Activated naive CD8-positive, alpha-beta T cell treated with anti-CD3 and anti-CD28 coated beads, Interleukin-2, amount 10 ng/mL, durations not matched to agents 7 days and 5 days (primary cell): Measurements from ENCODE around the gene CYBRD1. TPM values are rescaled to one million over a fixed set of nuclear protein-coding genes. Genes with fewer than 3 reads are reported as not detected.

ENCODE experiments used
- ATAC-seq: fragments of 150-1000 bp; cut with Tn5 transposase; one replicate; pipeline ENCODE4 v1.10.0; 2021; ENCODE audit warnings: low read depth, moderate library complexity
- POLR2A ChIA-PET: fragments of 350-600 bp; sonication (Branson Sonifier 250); formaldehyde crosslinking; loops from one replicate; lab custom pipeline; 2021; ENCODE audit warnings: antibody characterized with exemption; lab: Charles Lee
- DNase-seq: peaks from one replicate; pipeline ENCODE4 v3.0.0; 2021
- H3K27ac Mint-ChIP-seq: one replicate; pipeline ENCODE4 v1.8.0; 2022; ENCODE audit warnings: mild to moderate bottlenecking, mixed read lengths
- H3K27me3 Mint-ChIP-seq: one replicate; pipeline ENCODE4 v1.8.0; 2022; ENCODE audit warnings: mild to moderate bottlenecking, moderate library complexity, mixed read lengths
- H3K36me3 Mint-ChIP-seq: one replicate; pipeline ENCODE4 v1.8.0; 2021; ENCODE audit warnings: mild to moderate bottlenecking, mixed read lengths
- H3K4me1 Mint-ChIP-seq: one replicate; pipeline ENCODE4 v1.8.0; 2021; ENCODE audit warnings: mixed read lengths
- H3K4me3 Mint-ChIP-seq: one replicate; pipeline ENCODE4 v1.8.0; 2022; ENCODE audit warnings: mild to moderate bottlenecking, moderate library complexity, mixed read lengths
- H3K9me3 Mint-ChIP-seq: one replicate; pipeline ENCODE4 v1.8.0; 2021; ENCODE audit warnings: mixed read lengths
- total RNA-seq, 2 experiments: library from RNA; stranded (reverse); gene quantifications; one replicate each; pipeline ENCODE4 v1.2.3, GENCODE V29; 2021

CYBRD1 gene
- total RNA-seq, 2 experiments from 2014 or later = 0.89 to 1.1 TPM

DNA sequence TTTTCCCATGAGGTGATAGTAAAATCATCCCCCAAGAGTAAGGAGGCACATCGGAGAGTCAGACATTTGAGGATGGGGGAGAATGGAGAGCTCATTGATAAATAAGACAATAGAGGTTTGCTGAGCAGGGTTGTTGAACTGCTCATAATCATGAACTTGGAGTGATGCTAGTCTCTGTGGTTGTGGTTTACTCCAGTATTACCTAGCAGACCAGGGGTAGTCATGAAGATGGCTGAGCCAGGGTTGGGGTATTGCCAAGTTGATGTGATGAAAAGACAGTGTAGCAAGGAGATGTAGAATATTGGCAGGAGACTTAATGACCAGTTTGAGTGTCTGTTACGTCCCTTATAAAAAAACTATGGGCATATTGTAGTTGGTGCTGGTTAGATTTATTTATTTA is 25.4 kb downstream of the CYBRD1 start:
- H3K9me3 Mint-ChIP-seq = no peaks in the 10 kb centered on the region
- POLR2A ChIA-PET = no interaction called here
- DNase-seq (no peak), ATAC-seq (no peak)
- no peak overlapping the region for H3K27ac Mint-ChIP-seq
- no peak overlapping the region for H3K4me3 Mint-ChIP-seq
- H3K36me3 Mint-ChIP-seq = no peaks in the 10 kb centered on the region
- H3K27me3 Mint-ChIP-seq = peaks cover 24% of the 10 kb centered on the region
- peaks cover 6% of the 10 kb centered on the region for H3K4me1 Mint-ChIP-seq

DNA sequence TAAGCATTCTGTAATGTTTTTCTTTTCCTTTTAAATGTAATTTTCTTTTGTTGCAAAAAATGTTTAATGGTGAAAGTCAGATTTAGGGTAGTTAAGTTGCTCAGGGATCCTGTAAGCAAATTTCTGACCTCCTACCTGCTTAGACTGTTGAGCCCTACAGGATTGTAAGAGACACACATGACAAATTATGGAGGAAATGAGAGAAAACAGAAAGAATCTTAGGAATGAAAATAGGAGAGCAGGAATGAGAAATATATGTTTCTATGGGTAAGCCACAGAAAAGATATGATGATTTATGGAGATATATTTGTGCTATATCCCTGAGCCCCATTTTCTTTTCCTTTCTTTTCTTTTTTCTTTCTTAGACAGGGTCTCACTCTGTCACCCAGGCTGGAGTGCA is 28.3 kb downstream of the CYBRD1 start:
- H3K4me3 Mint-ChIP-seq = no peak overlapping the region
- peaks cover 6% of the 10 kb centered on the region for H3K4me1 Mint-ChIP-seq
- H3K27ac Mint-ChIP-seq = no peak overlapping the region
- DNase-seq = no peak
- H3K9me3 Mint-ChIP-seq = no peaks in the 10 kb centered on the region
- peaks cover 16% of the 10 kb centered on the region for H3K27me3 Mint-ChIP-seq
- ATAC-seq = no peak
- POLR2A ChIA-PET = no interaction called here
- H3K36me3 Mint-ChIP-seq = no peaks in the 10 kb centered on the region

DNA sequence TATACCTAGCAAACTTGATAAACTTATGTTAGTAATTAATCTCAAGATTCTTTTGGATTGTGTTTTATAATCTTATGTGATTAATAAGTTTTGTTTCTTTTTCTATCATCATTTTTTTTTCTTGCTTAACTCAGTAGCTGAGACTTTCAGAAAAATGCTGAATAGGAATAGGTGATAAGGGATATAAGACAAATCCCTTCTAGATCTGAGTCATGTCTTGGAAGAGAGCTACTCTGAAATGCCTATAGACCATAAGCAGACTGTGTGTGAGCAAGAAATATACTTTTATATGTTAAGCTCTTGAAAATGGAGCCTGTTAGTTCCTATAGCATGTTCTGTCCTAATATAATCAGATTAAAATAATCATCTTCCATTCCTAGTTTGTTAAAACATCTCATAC is 29.6 kb downstream of the CYBRD1 start:
- POLR2A ChIA-PET = no interaction called here
- no peaks in the 10 kb centered on the region for H3K9me3 Mint-ChIP-seq

DNA sequence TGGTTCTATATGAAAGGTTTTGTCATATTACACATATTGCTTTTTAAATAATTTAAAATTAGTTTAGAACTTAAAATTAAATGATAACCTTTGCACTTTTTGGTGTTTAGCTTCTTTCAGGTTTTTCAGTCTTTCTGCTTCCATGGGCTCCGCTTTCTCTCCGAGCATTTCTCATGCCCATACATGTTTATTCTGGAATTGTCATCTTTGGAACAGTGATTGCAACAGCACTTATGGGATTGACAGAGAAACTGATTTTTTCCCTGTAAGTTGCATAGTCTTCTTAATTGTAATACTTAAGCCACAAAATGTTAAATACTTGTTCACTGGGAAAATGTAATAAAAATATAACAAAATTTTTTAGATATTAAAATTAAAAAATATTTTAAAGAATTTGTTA is 31.0 kb downstream of the CYBRD1 start:
- DNase-seq (no peak), ATAC-seq (no peak)
- no peaks in the 10 kb centered on the region for H3K9me3 Mint-ChIP-seq
- no peak overlapping the region for H3K4me3 Mint-ChIP-seq
- H3K36me3 Mint-ChIP-seq = no peaks in the 10 kb centered on the region
- peaks cover 1% of the 10 kb centered on the region for H3K4me1 Mint-ChIP-seq
- POLR2A ChIA-PET = no interaction called here
- no peak overlapping the region for H3K27ac Mint-ChIP-seq
- H3K27me3 Mint-ChIP-seq = peaks cover 17% of the 10 kb centered on the region

More for the DNA sequence above, 29.6 kb downstream of the CYBRD1 start:
- Mint-ChIP-seq H3K4me3 (no peak overlapping the region), H3K4me1 (peaks cover 6% of the 10 kb centered on the region), H3K27ac (no peak overlapping the region), H3K36me3 (no peaks in the 10 kb centered on the region), H3K27me3 (peaks cover 17% of the 10 kb centered on the region)
- no peak for ATAC-seq
- no peak for DNase-seq

DNA sequence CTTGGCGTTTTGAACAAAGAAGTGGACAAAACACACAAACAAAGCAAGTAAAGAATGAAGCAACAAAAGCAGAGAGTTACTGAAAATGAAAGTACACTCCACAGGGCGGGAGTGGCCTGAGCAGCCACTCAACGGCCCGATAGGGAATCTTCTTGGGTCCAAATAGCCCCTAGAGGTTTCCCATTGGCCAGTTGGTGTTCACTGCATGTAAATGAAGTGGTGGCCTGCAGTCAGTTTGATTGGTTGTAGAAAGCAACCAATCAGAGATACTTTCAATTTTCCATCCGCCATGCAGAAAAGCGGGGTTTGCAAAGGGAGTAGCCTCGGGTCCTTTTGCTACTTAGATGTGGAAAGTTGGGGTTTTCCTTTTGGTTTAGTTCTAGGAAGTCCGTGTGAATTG is 31.6 kb downstream of the CYBRD1 start:
- DNase-seq = no peak
- Mint-ChIP-seq H3K4me1 (peaks cover 1% of the 10 kb centered on the region), H3K4me3 (no peak overlapping the region), H3K27me3 (peaks cover 17% of the 10 kb centered on the region), H3K27ac (no peak overlapping the region), H3K36me3 (no peaks in the 10 kb centered on the region), H3K9me3 (no peaks in the 10 kb centered on the region)
- no peak for ATAC-seq
- POLR2A ChIA-PET = no interaction called here

DNA sequence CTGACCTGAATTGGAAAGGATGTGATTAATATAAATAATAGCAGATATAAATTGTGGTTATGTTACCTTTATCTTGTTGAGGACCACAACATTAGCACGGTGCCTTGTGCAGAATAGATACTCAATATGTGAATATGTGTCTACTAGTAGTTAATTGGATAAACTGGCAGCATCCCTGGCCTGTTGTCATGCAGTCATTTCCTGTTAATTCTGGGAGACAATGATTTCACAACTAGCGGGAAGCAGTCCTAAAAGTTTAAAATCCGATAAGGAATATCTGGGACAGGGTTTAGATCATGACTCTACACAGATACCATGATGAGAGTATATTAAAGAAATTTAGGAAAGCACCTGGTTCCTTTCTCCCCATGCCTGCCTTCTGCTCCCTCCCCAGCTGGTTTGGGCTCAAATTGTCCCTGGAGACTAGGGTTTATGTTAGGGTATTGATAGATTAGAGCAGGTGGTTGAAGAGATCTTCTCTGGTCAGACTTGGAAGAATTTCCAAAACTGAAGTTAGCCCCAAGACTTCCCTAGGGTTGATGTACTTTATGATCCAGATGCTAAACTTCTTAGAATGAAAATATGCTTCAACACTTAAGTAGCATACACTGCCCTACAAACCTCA is 32.8 kb downstream of the CYBRD1 start:
- H3K36me3 Mint-ChIP-seq = no peaks in the 10 kb centered on the region
- DNase-seq (no peak), ATAC-seq (no peak)
- H3K4me1 Mint-ChIP-seq = peaks cover 1% of the 10 kb centered on the region
- POLR2A ChIA-PET = no interaction called here
- H3K27me3 Mint-ChIP-seq = peaks cover 15% of the 10 kb centered on the region
- H3K9me3 Mint-ChIP-seq = no peaks in the 10 kb centered on the region
- H3K4me3 Mint-ChIP-seq = no peak overlapping the region
- H3K27ac Mint-ChIP-seq = no peak overlapping the region

DNA sequence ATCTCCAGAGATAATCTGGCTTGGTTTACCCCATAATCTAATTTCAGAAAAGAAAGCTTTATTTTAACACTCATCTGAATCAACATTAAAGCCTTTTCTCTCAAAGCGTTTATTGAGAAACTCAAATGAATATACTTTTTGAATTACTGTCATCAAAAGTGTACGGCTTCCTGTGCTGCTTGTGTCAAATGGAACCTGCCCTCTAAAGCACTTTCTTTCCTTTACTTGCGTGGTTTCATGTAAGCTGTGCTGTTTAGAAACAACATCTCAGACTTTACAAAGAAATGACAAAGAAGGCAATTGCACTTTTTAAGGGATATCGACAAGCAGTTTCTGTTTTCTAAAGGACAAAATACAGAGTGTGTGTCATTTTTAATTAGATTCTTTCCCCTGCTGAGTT is 35.1 kb downstream of the CYBRD1 start:
- POLR2A ChIA-PET = no interaction called here

DNA sequence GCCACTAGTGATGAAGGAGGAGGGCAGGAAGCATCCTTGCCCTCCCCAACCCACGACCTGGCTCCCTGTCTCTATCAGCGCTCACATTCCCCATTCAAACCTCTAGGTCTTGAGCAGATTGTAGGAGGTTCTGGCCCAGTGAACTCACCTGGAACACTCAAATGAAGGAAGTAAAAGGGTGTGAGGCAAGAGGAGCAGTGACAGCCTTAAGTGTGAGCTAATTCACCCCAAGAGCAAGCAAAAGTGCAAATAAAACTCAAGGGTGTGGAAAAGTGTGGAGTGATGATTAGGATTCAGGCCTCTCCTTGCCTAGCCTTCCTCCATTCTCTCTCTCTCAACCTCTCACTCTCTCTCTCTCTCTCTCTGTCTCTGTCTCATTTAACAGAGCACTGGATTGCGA is 41.0 kb downstream of the CYBRD1 start:
- Mint-ChIP-seq H3K9me3 (no peaks in the 10 kb centered on the region), H3K27ac (no peak overlapping the region), H3K4me1 (no peaks in the 10 kb centered on the region), H3K4me3 (no peak overlapping the region), H3K27me3 (peaks cover 11% of the 10 kb centered on the region), H3K36me3 (no peaks in the 10 kb centered on the region)
- POLR2A ChIA-PET = no interaction called here
- no peak for DNase-seq
- no peak for ATAC-seq

More for the DNA sequence above, 35.1 kb downstream of the CYBRD1 start:
- Mint-ChIP-seq H3K4me3 (no peak overlapping the region), H3K9me3 (no peaks in the 10 kb centered on the region), H3K4me1 (peaks cover 1% of the 10 kb centered on the region), H3K27me3 (peaks cover 10% of the 10 kb centered on the region), H3K36me3 (no peaks in the 10 kb centered on the region), H3K27ac (no peak overlapping the region)
- ATAC-seq (no peak), DNase-seq (no peak)

DNA sequence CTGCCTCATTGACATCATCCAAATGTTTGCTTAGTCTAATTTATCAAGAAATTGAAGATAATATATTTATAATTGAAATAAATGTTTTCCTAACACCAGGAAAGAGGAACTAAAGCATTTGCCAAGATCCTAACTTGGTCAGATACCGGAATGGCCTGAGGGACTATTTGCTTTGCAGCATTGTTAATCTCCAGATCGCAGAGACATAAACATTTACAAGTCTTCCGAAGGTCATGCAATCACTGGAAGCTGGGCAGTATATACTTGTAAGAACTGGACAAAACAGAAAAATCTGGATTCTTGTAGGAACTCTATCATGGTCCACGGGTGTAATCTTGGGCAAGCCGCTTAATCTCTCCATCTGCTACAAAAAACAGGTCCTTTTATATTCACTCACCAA is 42.2 kb downstream of the CYBRD1 start:
- H3K4me3 Mint-ChIP-seq = no peak overlapping the region
- H3K27ac Mint-ChIP-seq = no peak overlapping the region
- no peak for ATAC-seq
- peaks cover 11% of the 10 kb centered on the region for H3K27me3 Mint-ChIP-seq
- no peaks in the 10 kb centered on the region for H3K36me3 Mint-ChIP-seq
- POLR2A ChIA-PET = no interaction called here
- H3K4me1 Mint-ChIP-seq = no peaks in the 10 kb centered on the region
- DNase-seq = no peak
- H3K9me3 Mint-ChIP-seq = no peaks in the 10 kb centered on the region

DNA sequence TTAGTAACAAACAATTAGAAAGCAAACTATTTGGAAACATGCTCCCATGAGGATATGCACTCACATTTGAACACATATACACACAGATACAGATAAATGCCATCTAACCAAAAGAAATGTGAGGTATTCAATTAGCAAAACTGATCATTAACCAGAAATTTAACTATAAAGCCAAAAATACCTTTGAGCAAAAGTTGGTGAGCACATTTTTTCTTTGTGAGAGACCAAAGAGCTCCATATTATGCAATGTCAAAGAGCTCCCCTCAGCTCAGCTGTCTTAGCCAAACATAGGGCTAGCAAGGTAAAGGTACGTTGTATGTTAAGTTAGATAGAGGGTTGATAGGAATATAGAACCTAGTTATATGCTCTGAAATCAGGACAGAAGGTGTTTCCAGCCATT is 43.8 kb downstream of the CYBRD1 start:
- Mint-ChIP-seq H3K4me3 (no peak overlapping the region), H3K36me3 (no peaks in the 10 kb centered on the region), H3K27ac (no peak overlapping the region), H3K9me3 (no peaks in the 10 kb centered on the region), H3K4me1 (no peaks in the 10 kb centered on the region), H3K27me3 (peaks cover 11% of the 10 kb centered on the region)
- POLR2A ChIA-PET = no interaction called here
- no peak for ATAC-seq
- no peak for DNase-seq

DNA sequence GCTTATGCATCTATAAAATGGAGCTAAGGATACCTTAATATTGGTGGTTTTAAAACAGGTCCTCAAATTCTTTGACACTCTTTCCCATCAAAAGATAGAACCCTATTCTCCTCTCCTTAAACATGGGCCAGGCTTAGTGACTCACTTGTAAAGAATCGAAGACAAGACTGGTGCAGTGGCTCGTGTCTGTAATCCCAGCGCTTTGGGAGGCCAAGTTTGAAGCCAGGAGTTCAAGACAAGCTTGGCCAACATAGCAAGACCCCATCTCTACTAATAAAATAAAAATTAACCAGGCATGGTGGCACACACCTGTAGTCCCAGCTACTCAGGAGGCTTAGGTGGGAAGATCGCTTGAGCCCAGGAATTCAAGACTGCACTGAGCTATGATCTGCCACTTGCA is 44.5 kb downstream of the CYBRD1 start:
- H3K4me3 Mint-ChIP-seq = no peak overlapping the region
- DNase-seq = no peak
- POLR2A ChIA-PET = no interaction called here
- H3K27ac Mint-ChIP-seq = no peak overlapping the region
- no peaks in the 10 kb centered on the region for H3K9me3 Mint-ChIP-seq
- no peaks in the 10 kb centered on the region for H3K4me1 Mint-ChIP-seq
- no peak for ATAC-seq
- H3K36me3 Mint-ChIP-seq = no peaks in the 10 kb centered on the region
- H3K27me3 Mint-ChIP-seq = peaks cover 11% of the 10 kb centered on the region

DNA sequence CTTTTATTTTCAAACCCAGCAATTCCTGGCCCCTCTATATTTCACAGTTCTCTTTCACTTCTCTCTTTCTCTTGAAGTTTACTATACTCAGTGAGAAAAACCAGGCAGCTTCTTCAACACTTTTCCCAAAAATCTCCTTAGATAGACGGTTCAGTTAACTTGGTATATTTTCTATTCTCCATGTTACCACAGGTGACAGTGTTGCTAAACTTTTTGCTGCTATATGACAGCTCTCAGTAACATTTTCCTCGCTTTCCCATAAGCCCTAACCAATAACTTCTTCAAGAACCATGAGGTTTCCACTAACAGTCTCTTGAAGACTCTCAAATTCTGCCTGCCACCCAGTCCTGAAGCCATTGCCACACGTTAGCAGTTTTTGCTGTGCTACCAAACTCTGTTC is 45.8 kb downstream of the CYBRD1 start:
- no peak overlapping the region for H3K27ac Mint-ChIP-seq
- ATAC-seq (no peak), DNase-seq (no peak)
- peaks cover 11% of the 10 kb centered on the region for H3K27me3 Mint-ChIP-seq
- H3K4me1 Mint-ChIP-seq = no peaks in the 10 kb centered on the region
- POLR2A ChIA-PET = no interaction called here
- H3K4me3 Mint-ChIP-seq = no peak overlapping the region
- no peaks in the 10 kb centered on the region for H3K9me3 Mint-ChIP-seq
- no peaks in the 10 kb centered on the region for H3K36me3 Mint-ChIP-seq

DNA sequence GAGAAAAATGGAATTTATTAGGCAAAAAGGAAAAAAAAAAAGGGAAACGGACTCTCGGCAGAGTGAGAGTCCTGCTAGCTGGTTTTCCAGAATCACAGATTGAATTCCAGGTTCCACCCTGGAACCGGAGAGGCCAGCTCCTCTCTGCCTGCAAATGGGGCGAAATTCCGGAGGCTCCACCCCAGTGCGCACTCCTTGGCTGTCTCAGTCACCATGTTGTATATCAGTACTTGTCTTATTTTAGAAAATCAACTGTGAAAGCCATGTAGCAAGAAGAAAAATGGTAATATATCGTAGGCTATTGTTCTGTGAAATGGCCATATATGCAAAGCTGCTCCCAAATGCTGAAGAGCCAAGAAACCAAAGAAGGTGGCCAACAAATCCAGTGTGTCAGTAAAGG is 49.4 kb downstream of the CYBRD1 start:
- Mint-ChIP-seq H3K4me1 (peaks cover 7% of the 10 kb centered on the region), H3K9me3 (no peaks in the 10 kb centered on the region), H3K4me3 (no peak overlapping the region), H3K27ac (no peak overlapping the region), H3K27me3 (peaks cover 5% of the 10 kb centered on the region), H3K36me3 (no peaks in the 10 kb centered on the region)
- no peak for DNase-seq
- ATAC-seq = no peak
- POLR2A ChIA-PET = no interaction called here

DNA sequence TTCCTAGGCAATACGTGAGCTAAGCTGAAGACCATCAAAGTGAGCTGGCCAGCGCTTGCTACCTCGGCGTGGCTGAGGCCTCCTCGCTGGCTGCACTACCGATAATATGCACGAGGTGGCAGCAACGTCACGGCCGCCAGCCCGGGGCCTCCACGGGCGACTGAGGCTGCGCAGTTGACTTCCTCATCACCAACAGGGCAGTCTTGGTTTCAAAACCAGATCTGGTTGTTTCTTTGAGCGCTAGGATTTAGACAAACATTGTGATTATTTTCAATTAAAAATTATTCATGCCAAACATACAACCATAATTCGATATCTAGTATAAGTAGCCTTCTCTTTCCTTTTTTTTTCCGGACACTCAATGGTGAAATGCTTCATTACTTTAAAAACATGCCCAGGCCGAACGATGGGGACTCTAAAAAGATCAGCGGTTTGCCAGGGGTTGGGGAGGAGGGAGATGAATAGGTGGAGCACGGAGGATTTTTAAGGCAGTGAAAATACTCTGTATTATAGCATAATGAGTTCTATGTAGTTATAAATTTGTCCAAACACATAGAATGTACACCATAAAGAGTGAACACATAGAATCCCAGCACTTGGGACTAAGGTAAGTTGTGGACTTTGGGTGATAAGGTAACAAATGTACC is 52.0 kb downstream of the CYBRD1 start:
- POLR2A ChIA-PET = no interaction called here
- Mint-ChIP-seq H3K4me3 (peak overlapping the region; percentile 11), H3K27me3 (no peaks in the 10 kb centered on the region), H3K4me1 (peaks cover 7% of the 10 kb centered on the region), H3K9me3 (no peaks in the 10 kb centered on the region), H3K36me3 (no peaks in the 10 kb centered on the region), H3K27ac (no peak overlapping the region)
- peak; percentile 88 for DNase-seq
- peak; percentile 94 for ATAC-seq
